ENCODE results near the gene PRM1. TPM values are rescaled to one million over a fixed set of nuclear protein-coding genes. Genes with fewer than 3 reads are reported as not detected.

The PRM1 gene
- total and polyA plus RNA-seq, 2 of the 13 experiments (the other 11 are each of a cell fraction or from before 2014, with no cell fraction given), result not detected

- H4K20me1 ChIP-seq (ENCODE audit: insufficient read depth, low read length), result no peaks in the 10 kb centered on the region
- CTCF ChIA-PET (ENCODE audit: low intra/inter-chr PET ratio, low total read pairs), result interaction anchor here (0.9 kb wide), 1 partner anchor 59 kb away, joined by 3 read pairs; no protein-coding TSS in a partner anchor
- peak overlapping the region; percentile 48 for H3K9ac ChIP-seq (ENCODE audit: insufficient read depth, low read depth, low read length)
- no peaks in the 10 kb centered on the region for H3K36me3 ChIP-seq (replicated peaks in 1 of 2; ENCODE audit: control insufficient read depth in 1 of 2, insufficient read depth in 2 of 2, low read length in 2 of 2)
- H3K9me3 ChIP-seq (ENCODE audit: low read length), result no peaks in the 10 kb centered on the region
- H3K4me2 ChIP-seq (ENCODE audit: low read depth, low read length), result peak overlapping the region; percentile 80
- FAIRE-seq, result peak; percentile 28
- H3K27ac ChIP-seq (ENCODE audit: extremely low read length, insufficient read depth, low read length), result peak overlapping the region; percentile 68
- no peak overlapping the region for H2AFZ ChIP-seq (ENCODE audit: low read length)
- no peaks in the 10 kb centered on the region for H3K79me2 ChIP-seq (ENCODE audit: insufficient read depth, low read length)
- DNase-seq (ENCODE audit: low spot score), result peak; percentile 67
- in situ Hi-C loops (cut with HindIII; ENCODE audit: extremely low pct_ligation_motif_present, low pct_unique_long_range_greater_than_20kb), result no loop called here
- peak; percentile 71 for ATAC-seq
- H3K4me3 ChIP-seq (replicated peaks in 1 of 3; ENCODE audit: insufficient read depth in 1 of 3, low read depth in 2 of 3, low read length in 3 of 3), result peak overlapping the region; percentile 15 to 67 (median 41)
- BruUV-seq (replicated peaks), result no TSS peak
- peaks cover 97% of the 10 kb centered on the region for H3K4me1 ChIP-seq (ENCODE audit: insufficient read depth, low read length)
- no peaks in the 10 kb centered on the region for H3K27me3 ChIP-seq (ENCODE audit: control insufficient read depth in 1 of 2, insufficient read depth in 2 of 2, low read length in 2 of 2)
- intact Hi-C loops (cut with micrococcal nuclease; ENCODE audit: unreplicated experiment), result loop anchor here (2.0 to 5.0 kb wide), 4 partner anchors 17 to 190 kb away; partner anchors contain the start of genes PRM1 and SOCS1
- 16% methylated on average over 13 of the region's 19 CpGs for WGBS (ENCODE audit: low lambda C conversion rate)
- POLR2A ChIA-PET, result interaction anchor here (0.6 to 6.2 kb wide), 24 partner anchors 8 to 163 kb away, joined by 3 to 167 read pairs (median 6); partner anchors contain the start of genes PRM1, PRM2, PRM3 and SOCS1
- TF ChIP-seq ZNF263 (CRISPR knock-in tag; IDR thresholded peaks at IDR 0.05) (peak; percentile 64; the same call in 1 of the 2 replicates), RORA (CRISPR knock-in tag; IDR thresholded peaks at IDR 0.05) (no peak), HBP1 (CRISPR knock-in tag; IDR thresholded peaks at IDR 0.05; ENCODE audit: low read depth) (0 out of 2 replicates have a peak, but pooled peaks have one; percentile 21), ZNF720 (CRISPR knock-in tag; IDR thresholded peaks at IDR 0.05) (peak; percentile 57; the same call in 1 of the 2 replicates), ARHGAP35 (CRISPR knock-in tag; IDR thresholded peaks at IDR 0.05; ENCODE audit: borderline replicate concordance) (peak; percentile 92), TBL1XR1 (IDR thresholded peaks at IDR 0.05; ENCODE audit: borderline replicate concordance, low read length, partially characterized antibody) (no peak), ZNF562 (CRISPR knock-in tag; IDR thresholded peaks at IDR 0.05; ENCODE audit: borderline replicate concordance) (no peak), FOXA1 (IDR thresholded peaks at IDR 0.05) (no peak), FOXA1 (CRISPR knock-in tag; IDR thresholded peaks at IDR 0.05) (no peak), RNF219 (CRISPR knock-in tag; IDR thresholded peaks at IDR 0.05) (no peak; the same call in 1 of the 2 replicates), ZNF83 (CRISPR knock-in tag; IDR thresholded peaks at IDR 0.05; ENCODE audit: borderline replicate concordance) (peak; percentile 71; the same call in 1 of the 2 replicates), ZNF17 (CRISPR knock-in tag; IDR thresholded peaks at IDR 0.05) (no peak), ZNF800 (CRISPR knock-in tag; IDR thresholded peaks at IDR 0.05) (no peak; the same call in 1 of the 2 replicates), MED13 (CRISPR knock-in tag; IDR thresholded peaks at IDR 0.05) (peak; percentile 81; the same call in 1 of the 2 replicates), ZNF296 (CRISPR knock-in tag; conservative IDR thresholded peaks at IDR 0.05) (no peak), CCDC6 (CRISPR knock-in tag; IDR thresholded peaks at IDR 0.05) (peak; percentile 56; the same call in 1 of the 2 replicates), ZNF704 (CRISPR knock-in tag; IDR thresholded peaks at IDR 0.05; ENCODE audit: borderline replicate concordance) (no peak)
Measured at GRCh38 chr16:11297492-11298142, 16.5 kb upstream of the PRM1 start.
